ENCODE results near the gene MED19. TPM values are rescaled to one million over a fixed set of nuclear protein-coding genes. Genes with fewer than 3 reads are reported as not detected.

MED19 gene
- total and polyA plus RNA-seq, 5 experiments from 2014 or later = 9.3 to 17.4 (median 12.8) TPM

DNA sequence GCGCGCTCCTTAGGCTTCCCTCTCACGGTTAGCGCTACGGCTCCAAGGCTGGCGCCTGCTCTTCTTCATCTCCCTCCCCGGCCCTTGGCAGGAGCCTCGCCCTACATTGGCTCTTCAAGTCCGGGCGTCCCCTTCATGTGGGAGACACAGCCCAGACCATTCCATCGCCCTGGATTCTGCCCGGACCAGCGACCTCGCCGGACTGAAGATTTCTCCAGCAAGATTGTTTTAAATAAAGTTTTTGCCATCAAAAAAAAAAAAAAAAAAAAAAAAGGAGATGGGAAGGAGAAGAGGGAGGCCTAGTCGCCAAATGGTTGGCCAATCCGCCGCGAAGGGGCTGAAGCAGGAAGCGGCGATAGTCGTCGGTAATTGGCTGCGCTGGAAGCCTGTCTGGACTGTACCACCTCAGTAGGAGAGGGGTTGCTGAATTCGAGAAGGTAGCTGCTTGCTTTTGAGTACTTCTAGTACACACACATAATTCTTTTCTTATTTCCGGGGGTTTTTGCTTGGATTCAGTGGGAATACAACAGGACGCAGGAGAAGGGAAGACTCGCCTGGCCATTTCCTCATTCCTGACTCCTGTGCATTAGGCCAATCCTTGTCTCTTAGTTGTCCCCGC, 44.8 kb downstream of the MED19 start:
- peaks cover 0 to 20% (median 3%) of the 10 kb centered on the region in 3 donors for H3K36me3 Mint-ChIP-seq
- POLR2A ChIA-PET = interaction anchor here (0.7 to 2.8 kb wide), 13 partner anchors 10 to 911 kb away, joined by 3 to 27 read pairs (median 5); partner anchors contain the start of genes CLP1, LPXN and SELENOH
- peaks cover 28 to 53% (median 52%) of the 10 kb centered on the region in 4 donors for H3K4me1 Mint-ChIP-seq
- DNase-seq = peak; percentile 80 to 99 (median 95)
- H3K27ac Mint-ChIP-seq = peak overlapping the region; percentile 98 to 100 (median 99)
- peaks cover 0 to 3% (median 0%) of the 10 kb centered on the region in 9 donors for H3K9me3 Mint-ChIP-seq
- peak overlapping the region; percentile 88 to 97 (median 92) for H3K4me3 Mint-ChIP-seq
- H3K27me3 Mint-ChIP-seq = no peaks in the 10 kb centered on the region
- ATAC-seq = peak; percentile 71 to 73

DNA sequence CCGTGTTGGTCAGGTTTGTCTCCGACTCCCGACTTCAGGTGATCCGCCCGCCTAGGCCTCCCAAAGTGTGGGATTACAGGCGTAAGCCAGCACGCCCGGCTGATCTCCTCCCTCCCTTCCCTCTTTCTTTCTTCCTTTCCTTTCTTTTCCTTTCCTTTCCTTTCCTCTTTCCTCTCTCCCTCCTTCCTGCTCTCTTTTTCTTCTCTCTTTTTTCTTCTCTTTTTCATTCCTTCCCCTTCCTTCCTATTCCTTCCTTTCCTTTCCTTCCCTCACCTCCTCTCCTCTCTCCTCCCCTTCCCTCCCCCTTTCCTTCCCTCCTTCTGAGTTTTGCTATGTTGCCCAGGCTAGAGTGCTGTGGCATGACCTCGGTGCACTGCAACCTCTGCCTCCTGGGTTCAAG, 48.0 kb downstream of the MED19 start:
- DNase-seq (no peak), ATAC-seq (no peak)
- Mint-ChIP-seq H3K4me3 (peak overlapping the region in 1 of 10 donors; percentile 38), H3K9me3 (peaks cover 0 to 3% (median 0%) of the 10 kb centered on the region in 9 donors), H3K4me1 (peaks cover 20 to 48% (median 28%) of the 10 kb centered on the region in 4 donors), H3K36me3 (peaks cover 0 to 35% (median 14%) of the 10 kb centered on the region in 3 donors), H3K27ac (peak overlapping the region in 1 of 10 donors; percentile 17), H3K27me3 (no peaks in the 10 kb centered on the region)
- POLR2A ChIA-PET = no interaction called here

DNA sequence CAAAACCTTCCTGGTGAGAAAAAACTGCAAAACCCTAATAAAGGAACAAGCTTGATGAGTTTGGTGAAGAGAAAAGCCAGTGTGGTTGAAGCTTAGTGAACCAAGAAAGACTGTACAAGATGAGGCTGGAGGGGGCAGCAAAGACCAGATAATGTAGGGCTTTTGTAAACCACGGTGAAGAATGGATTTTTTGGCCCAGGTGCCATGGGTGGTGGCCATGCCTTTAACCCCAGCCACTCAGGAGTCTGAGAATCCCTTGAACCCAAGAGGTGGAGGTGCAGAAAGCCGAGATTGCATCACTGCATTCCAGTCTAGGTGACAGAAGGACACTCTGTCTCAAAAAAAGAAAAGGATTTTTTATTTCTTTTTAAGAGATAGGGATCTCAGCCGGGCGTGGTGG, 49.1 kb downstream of the MED19 start:
- H3K9me3 Mint-ChIP-seq = peaks cover 0 to 3% (median 0%) of the 10 kb centered on the region in 9 donors
- peak overlapping the region in 1 of 10 donors; percentile 20 for H3K4me3 Mint-ChIP-seq
- H3K4me1 Mint-ChIP-seq = peaks cover 20 to 52% (median 33%) of the 10 kb centered on the region in 4 donors
- peak overlapping the region in 1 of 10 donors; percentile 24 for H3K27ac Mint-ChIP-seq
- no peaks in the 10 kb centered on the region for H3K27me3 Mint-ChIP-seq
- no peak for DNase-seq
- H3K36me3 Mint-ChIP-seq = peaks cover 0 to 37% (median 14%) of the 10 kb centered on the region in 3 donors
- ATAC-seq = no peak
- POLR2A ChIA-PET = interaction anchor here (1.2 kb wide), 1 partner anchor 79 kb away, joined by 3 read pairs; the partner anchor contains the start of gene SELENOH

DNA sequence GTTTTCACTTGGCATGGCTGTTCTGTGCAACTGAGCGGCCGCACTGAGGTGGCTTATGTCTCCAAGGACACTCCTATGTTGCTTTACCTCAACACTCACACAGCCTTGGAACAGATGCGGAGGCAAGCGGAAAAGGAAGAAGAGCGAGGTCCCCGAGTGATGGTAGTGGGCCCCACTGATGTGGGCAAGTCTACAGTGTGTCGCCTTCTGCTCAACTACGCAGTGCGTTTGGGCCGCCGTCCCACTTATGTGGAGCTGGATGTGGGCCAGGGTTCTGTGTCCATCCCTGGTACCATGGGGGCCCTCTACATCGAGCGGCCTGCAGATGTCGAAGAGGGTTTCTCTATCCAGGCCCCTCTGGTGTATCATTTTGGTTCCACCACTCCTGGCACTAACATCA, 52.3 kb downstream of the MED19 start:
- DNase-seq (no peak), ATAC-seq (no peak)
- Mint-ChIP-seq H3K27me3 (no peaks in the 10 kb centered on the region), H3K27ac (no peak overlapping the region), H3K36me3 (peaks cover 0 to 37% (median 14%) of the 10 kb centered on the region in 3 donors), H3K4me3 (peak overlapping the region in 1 of 10 donors; percentile 47), H3K4me1 (peaks cover 15 to 43% (median 34%) of the 10 kb centered on the region in 4 donors), H3K9me3 (no peaks in the 10 kb centered on the region)
- POLR2A ChIA-PET = interaction anchor here (0.5 kb wide), 1 partner anchor 30 kb away, joined by 4 read pairs; no protein-coding TSS in a partner anchor

DNA sequence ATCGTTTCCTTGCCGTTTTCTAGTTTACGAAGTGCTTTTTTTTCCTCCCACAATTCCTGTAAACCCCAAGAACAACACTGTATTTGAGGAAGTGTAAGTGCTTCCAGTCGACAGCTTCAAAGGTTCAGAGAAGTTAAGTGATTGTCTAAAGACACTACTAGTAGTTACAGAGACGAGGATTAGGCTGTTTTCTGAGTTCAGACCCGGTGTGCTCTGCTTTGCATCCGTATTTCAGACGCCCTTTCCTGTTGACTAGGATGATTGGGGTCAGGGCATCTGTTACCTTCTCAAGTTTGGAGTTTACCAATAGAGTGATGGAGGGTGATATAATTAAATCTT, 54.0 kb downstream of the MED19 start:
- H3K27ac Mint-ChIP-seq = peak overlapping the region; percentile 94 to 99 (median 96)
- H3K4me1 Mint-ChIP-seq = peaks cover 17 to 47% (median 38%) of the 10 kb centered on the region in 4 donors
- no peak for DNase-seq
- H3K4me3 Mint-ChIP-seq = peak overlapping the region; percentile 90 to 100 (median 98)
- peak in 1 of 2 donors; percentile 42 for ATAC-seq
- POLR2A ChIA-PET = interaction anchor here (1.0 to 3.3 kb wide), 3 partner anchors 10 to 126 kb away, joined by 4 to 27 read pairs (median 12); partner anchors contain the start of genes SELENOH and ZDHHC5
- H3K9me3 Mint-ChIP-seq = no peaks in the 10 kb centered on the region
- H3K36me3 Mint-ChIP-seq = peaks cover 0 to 37% (median 14%) of the 10 kb centered on the region in 3 donors
- no peaks in the 10 kb centered on the region for H3K27me3 Mint-ChIP-seq

DNA sequence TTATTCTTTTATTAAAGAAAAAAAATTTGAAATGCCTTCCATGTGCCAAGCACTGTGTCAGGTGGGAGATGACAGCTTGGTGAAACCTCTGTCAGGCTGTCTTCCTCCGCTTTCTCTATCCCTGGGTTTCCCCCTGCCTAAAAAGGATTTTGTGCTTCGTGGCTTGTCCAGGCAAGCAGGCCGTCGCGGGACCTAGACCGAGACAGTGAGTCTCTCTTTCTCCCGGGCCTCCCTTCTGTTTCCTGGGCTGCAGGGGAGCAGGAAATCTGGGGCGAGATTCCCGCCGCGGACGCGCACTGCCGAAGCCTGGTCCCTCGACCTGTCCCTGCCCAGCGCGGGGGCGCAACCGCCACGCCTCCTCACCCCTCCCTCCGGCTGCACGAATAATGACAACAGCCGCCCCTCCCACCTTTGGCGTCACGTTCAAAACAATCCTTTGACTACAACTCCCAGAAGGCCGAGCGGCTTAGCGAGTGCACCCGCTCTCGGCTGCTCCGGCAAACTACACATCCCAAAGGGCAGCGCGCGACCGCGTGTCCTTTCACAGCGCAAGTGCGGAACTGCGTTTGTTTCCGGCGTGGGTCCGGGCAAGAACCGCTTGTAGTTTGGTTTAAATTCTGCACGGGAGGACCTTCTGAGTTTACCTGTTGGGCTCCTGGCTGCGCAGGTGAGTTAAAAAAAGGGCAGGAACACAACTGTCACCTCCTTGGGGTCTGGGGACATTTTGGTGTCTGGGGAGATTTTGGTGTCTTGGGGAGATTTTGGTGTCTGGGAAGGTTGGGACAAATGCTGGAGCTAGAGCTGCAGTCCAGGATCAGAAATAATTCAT, 54.6 kb downstream of the MED19 start, which contains the start of gene CLP1:
TSS of gene CLP1 (plus strand) at position 569 of the 829 bp plus-strand sequence. CDS start 1,715 bp downstream, outside the sequence.
- peak within 1 kb of the TSS; percentile 94 to 99 (median 96) for H3K27ac Mint-ChIP-seq
- H3K9me3 Mint-ChIP-seq = no peaks in the 10 kb centered on the region
- peaks cover 17 to 49% (median 37%) of the 10 kb centered on the region in 4 donors for H3K4me1 Mint-ChIP-seq

DNA sequence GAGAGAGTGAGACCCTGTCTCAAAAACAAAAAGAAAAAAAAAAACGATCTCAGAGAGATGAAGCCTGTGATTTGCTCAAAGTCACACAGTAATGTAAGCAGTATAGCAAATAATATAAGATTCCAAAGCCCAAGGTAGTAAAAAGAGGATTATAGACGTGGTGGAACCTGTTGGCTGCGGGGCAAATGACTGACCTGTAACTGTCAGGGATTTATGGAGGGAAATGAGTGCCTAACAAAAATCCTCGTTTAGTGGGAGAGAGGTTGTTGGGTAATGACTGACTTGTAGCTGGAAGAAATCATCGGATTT, 55.2 kb downstream of the MED19 start:
- no peak for DNase-seq
- Mint-ChIP-seq H3K9me3 (no peaks in the 10 kb centered on the region), H3K27me3 (no peaks in the 10 kb centered on the region), H3K4me1 (peaks cover 17 to 50% (median 35%) of the 10 kb centered on the region in 4 donors), H3K27ac (peak overlapping the region; percentile 94 to 99 (median 96)), H3K36me3 (peaks cover 0 to 27% (median 10%) of the 10 kb centered on the region in 3 donors), H3K4me3 (peak overlapping the region; percentile 51 to 100 (median 98))
- POLR2A ChIA-PET = interaction anchor here (0.7 to 3.3 kb wide), 6 partner anchors 11 to 138 kb away, joined by 3 to 27 read pairs (median 5); partner anchors contain the start of genes SELENOH and ZDHHC5
- ATAC-seq = no peak

More for the DNA sequence above, 54.6 kb downstream of the MED19 start, which contains the start of gene CLP1:
- ATAC-seq = peak; percentile 95
- peaks cover 0 to 33% (median 13%) of the 10 kb centered on the region in 3 donors for H3K36me3 Mint-ChIP-seq
- H3K4me3 Mint-ChIP-seq = peak within 1 kb of the TSS; percentile 90 to 100 (median 98)
- H3K27me3 Mint-ChIP-seq = no peaks in the 10 kb centered on the region
- DNase-seq = peak; percentile 94 to 99 (median 98)
- POLR2A ChIA-PET = interaction anchor here (0.7 to 3.3 kb wide), 6 partner anchors 10 to 138 kb away, joined by 3 to 27 read pairs (median 5); partner anchors contain the start of genes SELENOH and ZDHHC5

Other genes with a start within 250 kb of the MED19 start
- 10 to 100 TPM; 27.2 to 27.8 TPM for gene SLC43A1, start 196.5 kb downstream of the MED19 start, total RNA-seq
- gene SLC43A1, start 196.5 kb downstream of the MED19 start, polyA plus RNA-seq = 10 to 100 TPM; 15.3 to 23.2 (median 21.4) TPM
- 10 to 100 TPM; 26.6 to 30.2 TPM for gene TIMM10, start 181.5 kb downstream of the MED19 start, total RNA-seq
- gene TIMM10, start 181.5 kb downstream of the MED19 start, polyA plus RNA-seq = 10 to 100 TPM; 66.1 to 86.5 (median 70.5) TPM
- gene SMTNL1, start 174.6 kb downstream of the MED19 start, total RNA-seq = not detected
- gene SMTNL1, start 174.6 kb downstream of the MED19 start, polyA plus RNA-seq = under 1 TPM in 2 of 3 donors, not detected in 1; 0.12 to 0.37 TPM
- 10 to 100 TPM; 61.8 to 66.5 TPM for gene UBE2L6, start 144.5 kb downstream of the MED19 start, total RNA-seq
- gene UBE2L6, start 144.5 kb downstream of the MED19 start, polyA plus RNA-seq = 100 to 1,000 TPM; 218 to 246 (median 239) TPM
- gene SERPING1, start 114.5 kb downstream of the MED19 start, total RNA-seq = not detected
- gene SERPING1, start 114.5 kb downstream of the MED19 start, polyA plus RNA-seq = not detected
- gene YPEL4, start 62.3 kb downstream of the MED19 start, total RNA-seq = 10 to 100 TPM; 12.9 to 14.6 TPM
- under 1 TPM in 1 of 3 donors, not detected in 2; 0.27 TPM for gene YPEL4, start 62.3 kb downstream of the MED19 start, polyA plus RNA-seq
- gene CLP1, start 54.5 kb downstream of the MED19 start, total RNA-seq = 10 to 100 TPM; 13.5 TPM
- gene CLP1, start 54.5 kb downstream of the MED19 start, polyA plus RNA-seq = 10 to 100 TPM in 1 of 3 donors, 1 to 10 TPM in 2; 7.9 to 13.4 (median 9.4) TPM
- gene ZDHHC5, start 44.1 kb downstream of the MED19 start, total RNA-seq = 10 to 100 TPM; 75.2 to 78.8 TPM
- 10 to 100 TPM; 25.0 to 43.4 (median 26.4) TPM for gene ZDHHC5, start 44.1 kb downstream of the MED19 start, polyA plus RNA-seq
- 10 to 100 TPM; 56.4 to 58.5 TPM for gene TMX2, start 378 bp upstream of the MED19 start, total RNA-seq
- gene TMX2, start 378 bp upstream of the MED19 start, polyA plus RNA-seq = 10 to 100 TPM; 69.9 to 85.8 (median 82.7) TPM
- 100 to 1,000 TPM; 142 to 146 TPM for gene SELENOH, start 29.3 kb upstream of the MED19 start, total RNA-seq
- gene SELENOH, start 29.3 kb upstream of the MED19 start, polyA plus RNA-seq = 100 to 1,000 TPM; 294 to 419 (median 342) TPM
- under 1 TPM; 0.18 to 0.30 TPM for gene BTBD18, start 39.6 kb upstream of the MED19 start, total RNA-seq
- under 1 TPM; 0.25 to 0.76 (median 0.27) TPM for gene BTBD18, start 39.6 kb upstream of the MED19 start, polyA plus RNA-seq
- 10 to 100 TPM; 17.4 to 19.1 TPM for gene CTNND1, start 49.6 kb upstream of the MED19 start, total RNA-seq
- 1 to 10 TPM; 1.3 to 1.5 (median 1.5) TPM for gene CTNND1, start 49.6 kb upstream of the MED19 start, polyA plus RNA-seq